Activated CD8-positive, alpha-beta memory T cell treated with anti-CD3 and anti-CD28 coated beads, Interleukin-2, amount 50 U/mL, for 1 hour (primary cell): Measurements from ENCODE around the gene MUC22.
"Not testable (repeated sequence)": the region's sequence is repeated elsewhere in the genome, so short reads cannot be mapped to it uniquely, and the experiment has no call there.

ENCODE experiments used
- DNase-seq: peaks from one replicate; pipeline ENCODE4 v3.0.0-alpha.2; 2020; ENCODE audit errors: extremely low read depth

MUC22 gene

DNA sequence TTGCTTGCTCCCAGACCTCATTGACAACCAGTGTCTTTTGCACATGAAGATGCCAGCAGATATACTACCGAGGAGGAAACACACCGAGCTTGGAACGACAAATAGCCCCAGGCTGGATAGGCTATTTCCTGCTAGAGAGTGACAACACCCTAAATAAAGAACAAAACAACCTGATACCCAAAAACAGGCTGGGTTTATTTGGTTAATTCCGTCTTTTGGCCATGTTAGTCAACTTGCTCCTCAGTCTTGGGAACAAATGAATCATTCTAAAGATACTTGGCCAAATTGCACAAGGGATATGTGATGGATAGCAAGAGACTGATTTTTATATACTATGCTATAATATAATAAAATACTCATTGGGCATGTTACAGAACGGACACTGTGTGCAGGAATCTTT lies 11.5 kb upstream of the MUC22 start:
- no peak for DNase-seq

DNA sequence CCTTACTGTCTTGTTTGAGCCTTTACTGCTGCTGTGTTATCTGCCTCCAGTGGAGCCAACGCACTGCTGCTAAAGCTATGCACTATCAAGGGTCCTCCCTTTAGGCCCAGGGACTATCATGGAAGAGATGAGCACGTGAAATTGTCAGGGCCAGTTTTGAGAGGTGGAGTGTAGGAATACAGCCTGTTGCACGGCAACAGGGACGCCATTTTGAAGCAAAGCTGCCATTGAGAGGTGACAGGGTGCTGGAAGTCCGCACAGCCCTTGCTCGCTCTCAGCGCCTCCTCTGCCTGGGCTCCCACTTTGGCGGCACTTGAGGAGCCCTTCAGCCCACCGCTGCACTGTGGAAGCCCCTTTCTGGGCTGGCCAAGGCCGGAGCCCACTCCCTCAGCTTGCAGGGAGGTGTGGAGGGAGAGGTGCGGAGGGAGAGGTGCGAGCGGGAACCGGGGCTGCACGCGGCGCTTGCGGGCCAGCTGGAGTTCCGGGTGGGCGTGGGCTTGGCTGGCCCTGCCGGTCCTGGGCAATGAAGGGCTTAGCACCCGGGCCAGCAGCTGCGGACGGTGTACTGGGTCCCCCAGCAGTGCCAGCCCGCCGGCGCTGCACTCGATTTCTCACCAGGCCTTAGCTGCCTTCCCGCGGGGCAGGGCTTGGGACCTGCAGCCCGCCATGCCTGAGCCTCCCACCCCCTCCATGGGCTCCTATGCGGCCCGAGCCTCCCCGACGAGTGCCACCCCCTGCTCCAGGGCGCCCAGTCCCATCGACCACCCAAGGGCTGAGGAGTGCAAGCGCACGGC lies 10.0 kb upstream of the MUC22 start:
- not testable (repeated sequence) for DNase-seq

DNA sequence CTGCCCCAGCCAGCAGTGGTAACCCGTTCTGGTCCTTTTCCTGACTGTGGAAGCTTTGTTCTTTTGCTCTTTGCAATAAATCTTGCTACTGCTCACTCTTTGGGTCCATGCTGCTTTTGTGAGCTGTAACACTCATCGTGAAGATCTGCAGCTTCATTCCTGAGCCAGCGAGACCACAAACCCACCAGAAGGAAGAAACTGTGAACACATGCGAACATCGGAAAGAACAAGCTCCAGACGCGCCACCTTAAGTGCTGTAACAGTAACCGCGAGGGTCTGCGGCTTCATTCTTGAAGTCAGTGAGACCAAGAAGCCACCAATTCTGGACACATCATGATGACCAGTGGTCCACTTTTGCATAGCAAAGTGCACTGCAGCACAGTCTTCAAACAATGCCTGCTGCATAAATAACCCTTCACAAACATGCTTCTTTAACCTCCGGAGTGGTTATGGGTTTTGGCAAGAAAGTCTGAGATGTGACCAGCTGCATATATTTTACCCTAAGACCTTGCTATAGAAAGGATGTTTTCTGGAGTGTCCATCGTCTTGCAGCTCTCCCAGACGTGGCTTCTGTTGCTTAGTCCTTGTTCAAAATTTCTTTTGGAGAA lies 8.9 kb upstream of the MUC22 start:
- no peak for DNase-seq

DNA sequence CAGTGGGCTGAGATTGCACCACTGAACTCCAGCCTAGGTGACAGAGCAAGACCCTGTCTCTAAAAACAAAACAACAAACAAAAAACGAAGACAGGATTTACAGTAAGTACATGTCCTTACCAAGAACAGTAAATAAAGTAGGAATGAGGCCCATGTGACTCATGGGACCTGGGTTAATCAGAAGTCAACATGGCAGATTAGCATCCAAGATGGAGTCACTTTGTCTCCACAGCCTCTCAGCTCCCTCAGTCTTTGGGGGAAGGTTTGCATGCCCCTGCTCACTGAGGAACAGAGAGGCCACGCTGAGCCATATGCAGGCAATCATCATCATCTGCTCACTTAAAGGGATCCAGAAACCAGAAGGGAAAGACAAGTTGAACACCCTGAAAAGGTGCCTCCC lies 7.8 kb upstream of the MUC22 start:
- no peak for DNase-seq

GRCh38 chr6:31004794-31005193 lies 5.5 kb upstream of the MUC22 start:
- DNase-seq: no peak

GRCh38 chr6:31005249-31006020 lies 4.8 kb upstream of the MUC22 start:
- DNase-seq: no peak

GRCh38 chr6:31007694-31008093 lies 2.6 kb upstream of the MUC22 start:
- DNase-seq: no peak

GRCh38 chr6:31008165-31008564 lies 2.1 kb upstream of the MUC22 start:
- no peak for DNase-seq

- no peak for DNase-seq
Observed at GRCh38 chr6:31009731-31010130, 543 bp upstream of the MUC22 start.

- no peak for DNase-seq
Observed at GRCh38 chr6:31011153-31011552, 879 bp downstream of the MUC22 start.

GRCh38 chr6:31016659-31017299 lies 6.5 kb downstream of the MUC22 start:
- DNase-seq: no peak

DNA sequence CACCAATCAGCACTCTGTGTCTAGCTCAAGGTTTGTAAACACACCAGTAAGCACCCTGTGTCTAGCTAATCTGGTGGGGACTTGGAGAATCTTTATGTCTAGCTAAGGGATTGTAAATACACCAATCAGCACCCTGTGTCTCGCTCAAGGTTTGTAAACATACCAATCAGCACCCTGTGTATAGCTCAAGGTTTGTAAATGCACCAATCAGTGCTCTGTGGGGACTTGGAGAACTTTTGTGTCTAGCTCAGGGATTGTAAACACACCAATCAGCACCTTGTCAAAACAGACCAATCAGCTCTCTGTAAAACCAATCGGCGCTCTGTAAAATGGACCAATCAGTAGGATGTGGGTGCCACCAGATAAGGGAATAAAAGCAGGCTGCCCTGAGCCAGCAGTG lies 7.2 kb downstream of the MUC22 start:
- not testable (repeated sequence) for DNase-seq

- no peak for DNase-seq
Observed at GRCh38 chr6:31020057-31020456, 9.8 kb downstream of the MUC22 start.

DNA sequence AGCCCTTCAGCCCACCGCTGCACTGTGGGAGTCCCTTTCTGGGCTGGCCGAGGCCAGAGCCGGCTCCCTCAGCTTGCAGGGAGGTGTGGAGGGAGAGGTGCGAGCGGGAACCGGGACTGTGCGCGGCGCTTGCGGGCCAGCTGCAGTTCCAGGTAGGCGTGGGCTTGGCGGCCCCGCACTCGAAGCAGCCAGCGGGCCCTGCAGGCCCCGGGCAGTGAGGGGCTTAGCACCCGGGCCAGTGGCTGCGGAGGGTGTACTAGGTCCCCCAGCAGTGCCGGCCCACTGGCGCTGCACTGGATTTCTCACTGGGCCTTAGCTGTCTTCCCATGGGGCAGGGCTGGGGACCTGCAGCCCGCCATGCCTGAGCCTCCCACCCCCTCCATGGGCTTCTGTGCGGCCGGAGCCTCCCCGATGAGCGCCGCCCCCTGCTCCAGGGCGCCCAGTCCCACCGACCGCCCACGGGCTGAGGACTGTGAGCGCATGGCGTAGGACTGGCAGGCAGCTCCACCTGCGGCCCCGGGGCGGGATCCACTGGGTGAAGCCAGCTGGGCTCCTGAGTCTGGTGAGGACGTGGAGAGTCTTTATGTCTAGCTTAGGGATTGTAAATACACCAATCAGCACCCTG lies 10.5 kb downstream of the MUC22 start:
- DNase-seq: not testable (repeated sequence)

DNA sequence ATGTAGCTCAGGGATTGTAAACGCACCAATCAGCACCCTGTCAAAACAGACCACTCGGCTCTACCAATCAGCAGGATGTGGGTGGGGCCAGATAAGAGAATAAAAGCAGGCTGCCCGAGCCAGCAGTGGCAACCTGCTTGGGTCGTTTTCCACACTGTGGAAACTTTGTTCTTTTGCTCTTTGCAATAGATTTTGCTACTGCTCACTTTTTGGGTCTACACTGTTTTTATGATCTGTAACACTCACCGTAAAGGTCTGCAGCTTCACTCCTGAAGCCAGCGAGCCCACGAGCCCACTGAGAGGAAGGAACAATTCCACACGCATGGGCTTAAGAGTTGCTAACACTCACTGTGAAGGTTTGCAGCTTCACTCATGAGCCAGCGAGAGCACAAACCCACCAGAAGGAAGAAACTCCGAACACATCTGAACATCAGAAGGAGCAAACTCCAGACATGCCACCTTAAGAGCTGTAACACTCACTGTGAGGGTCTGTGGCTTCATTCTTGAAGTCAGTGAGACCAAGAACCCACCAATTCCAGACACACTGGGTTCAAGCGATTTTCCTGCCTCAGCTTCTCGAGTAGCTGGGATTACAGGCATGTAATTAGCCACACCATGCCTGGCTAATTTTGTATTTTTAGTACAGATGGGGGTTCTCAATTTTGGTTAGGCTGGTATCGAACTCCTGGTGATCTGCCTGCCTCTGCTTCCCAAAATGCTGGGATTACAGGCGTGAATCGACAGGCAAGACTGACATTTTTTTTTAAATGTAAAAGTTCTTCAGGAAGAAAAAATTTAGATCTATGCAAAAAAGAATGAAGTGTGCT lies 11.6 kb downstream of the MUC22 start:
- not testable (repeated sequence) for DNase-seq

DNA sequence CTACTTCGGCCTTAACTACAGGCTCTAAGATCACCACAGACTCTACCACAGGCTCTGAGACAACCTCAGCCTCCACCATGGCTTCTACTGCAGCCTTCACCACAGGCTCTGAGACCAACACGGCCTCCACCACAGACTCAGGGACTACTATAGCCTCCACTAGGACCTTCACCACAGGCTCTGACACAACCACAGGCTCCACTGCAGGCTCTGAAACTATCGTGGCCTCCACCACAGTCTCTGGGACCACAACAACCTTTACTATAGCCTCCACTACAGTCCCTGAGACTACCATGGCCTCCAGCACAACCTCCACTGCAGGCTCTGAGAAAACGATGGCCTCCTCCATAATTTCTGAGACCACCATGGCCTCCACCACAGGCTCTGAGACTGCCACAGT lies 15.3 kb downstream of the MUC22 start:
- no peak for DNase-seq

DNA sequence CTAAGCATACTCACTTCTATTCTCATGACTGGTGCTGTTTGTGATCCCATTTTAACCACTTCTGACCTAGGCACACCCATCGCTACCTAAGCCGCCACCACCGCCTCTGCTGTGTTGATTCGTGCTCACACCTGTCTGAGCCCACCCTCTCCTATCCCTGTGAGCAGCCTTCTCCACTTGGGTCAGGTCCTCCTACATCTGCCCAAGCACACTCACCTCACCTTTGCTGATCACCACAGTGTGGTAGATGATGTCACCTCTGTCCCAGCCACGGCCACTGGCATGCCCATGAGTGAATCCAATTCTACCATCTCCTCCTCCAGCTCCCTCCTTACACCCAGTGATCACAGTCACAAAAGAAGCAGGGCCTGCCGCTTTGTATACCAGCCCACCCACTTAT lies 20.8 kb downstream of the MUC22 start:
- no peak for DNase-seq

- no peak for DNase-seq
Observed at GRCh38 chr6:31033075-31033474, 22.8 kb downstream of the MUC22 start.

- DNase-seq: no peak
Observed at GRCh38 chr6:31035862-31036497, 25.7 kb downstream of the MUC22 start.

DNA sequence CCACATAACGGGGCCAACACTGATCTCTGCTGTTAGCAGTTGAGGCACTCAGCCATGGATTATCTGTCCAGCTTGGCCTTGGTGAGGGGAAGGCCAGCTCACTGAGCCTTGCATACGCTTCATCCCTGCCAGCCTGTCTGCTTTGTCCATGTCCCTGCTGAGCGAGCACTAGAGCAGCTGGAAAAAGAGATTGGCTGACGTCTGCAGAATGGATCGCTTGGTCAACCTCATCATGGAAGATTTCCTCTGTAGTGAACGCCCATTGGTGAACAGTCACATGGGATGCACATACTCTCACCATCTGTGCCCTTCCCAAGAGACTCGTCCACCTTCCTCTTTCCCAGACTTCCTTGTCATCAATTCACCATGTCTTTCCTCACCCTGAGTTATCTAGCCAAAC lies 26.9 kb downstream of the MUC22 start:
- no peak for DNase-seq
